ENCODE data around the gene DLAT.
"Not testable (repeated sequence)": the region's sequence is repeated elsewhere in the genome, so short reads cannot be mapped to it uniquely, and the experiment has no call there.

Gene DLAT

GRCh38 chr11:112005422-112006094, 19.6 kb upstream of the DLAT start:
- DNase-seq (ENCODE audit: low spot score), result no peak

GRCh38 chr11:112006095-112006441, 19.1 kb upstream of the DLAT start:
- not testable (repeated sequence) for DNase-seq (ENCODE audit: low spot score)

- not testable (repeated sequence) for DNase-seq (ENCODE audit: low spot score)
Observed at GRCh38 chr11:112011451-112011850, 13.8 kb upstream of the DLAT start.

- DNase-seq (ENCODE audit: low spot score), result no peak
Observed at GRCh38 chr11:112012874-112013273, 12.3 kb upstream of the DLAT start.

- DNase-seq (ENCODE audit: low spot score), result no peak
Observed at GRCh38 chr11:112013497-112014164, 11.6 kb upstream of the DLAT start.

- DNase-seq (ENCODE audit: low spot score), result no peak
Observed at GRCh38 chr11:112016088-112016764, 9.0 kb upstream of the DLAT start.

- DNase-seq (ENCODE audit: low spot score), result no peak
Observed at GRCh38 chr11:112016765-112017376, 8.3 kb upstream of the DLAT start.

- DNase-seq (ENCODE audit: low spot score), result peak; percentile 36
Observed at GRCh38 chr11:112017538-112017937, 7.7 kb upstream of the DLAT start.

GRCh38 chr11:112019066-112019465, 6.1 kb upstream of the DLAT start:
- no peak for DNase-seq (ENCODE audit: low spot score)

- DNase-seq (ENCODE audit: low spot score), result no peak
Observed at GRCh38 chr11:112023104-112023503, 2.1 kb upstream of the DLAT start.

- no peak for DNase-seq (ENCODE audit: low spot score)
Observed at GRCh38 chr11:112024178-112024772, 933 bp upstream of the DLAT start.

- no peak for DNase-seq (ENCODE audit: low spot score)
Observed at GRCh38 chr11:112025707-112026106, 499 bp downstream of the DLAT start.

GRCh38 chr11:112026784-112027410, 1.7 kb downstream of the DLAT start:
- DNase-seq (ENCODE audit: low spot score), result not testable (repeated sequence)

- no peak for DNase-seq (ENCODE audit: low spot score)
Observed at GRCh38 chr11:112029460-112029859, 4.3 kb downstream of the DLAT start.

- no peak for DNase-seq (ENCODE audit: low spot score)
Observed at GRCh38 chr11:112033902-112034301, 8.7 kb downstream of the DLAT start.

- no peak for DNase-seq (ENCODE audit: low spot score)
Observed at GRCh38 chr11:112037527-112037926, 12.3 kb downstream of the DLAT start.

- no peak for DNase-seq (ENCODE audit: low spot score)
Observed at GRCh38 chr11:112042161-112042960, 17.2 kb downstream of the DLAT start.

- DNase-seq (ENCODE audit: low spot score), result no peak
Observed at GRCh38 chr11:112042961-112043304, 17.7 kb downstream of the DLAT start.

GRCh38 chr11:112044961-112045360, 19.8 kb downstream of the DLAT start:
- DNase-seq (ENCODE audit: low spot score), result no peak

GRCh38 chr11:112046647-112047046, 21.4 kb downstream of the DLAT start:
- not testable (repeated sequence) for DNase-seq (ENCODE audit: low spot score)

- DNase-seq (ENCODE audit: low spot score), result not testable (repeated sequence)
Observed at GRCh38 chr11:112048256-112048655, 23.0 kb downstream of the DLAT start.

Measured in HuH-7.5 (cell line).